ACC112 (cell line): ENCODE data around the gene LMF2.

Source experiments
- H2AFZ ChIP-seq: fragments of 200-600 bp; sonication (generic); one replicate; pipeline ENCODE4 v1.6.0; 2017; ENCODE audit warnings: antibody characterized with exemption, low read length; ENCODE audit not compliant: unreplicated experiment
- H3K27ac ChIP-seq: fragments of 200-600 bp; sonication (generic); 2 replicates; pipeline ENCODE4 v1.5.1; 2014; ENCODE audit warnings: low read depth, mild to moderate bottlenecking, antibody characterized with exemption, low read length, moderate library complexity
- H3K27me3 ChIP-seq: fragments of 200-600 bp; sonication (generic); 2 replicates; pipeline ENCODE4 v1.6.1; 2014; ENCODE audit warnings: mild to moderate bottlenecking, antibody characterized with exemption, low read length, moderate library complexity, mixed read lengths; ENCODE audit not compliant: insufficient read depth
- H3K36me3 ChIP-seq: fragments of 200-600 bp; sonication (generic); 2 replicates; pipeline ENCODE4 v1.6.1; 2016; ENCODE audit warnings: mild to moderate bottlenecking, antibody characterized with exemption, low read length, moderate library complexity, mixed read lengths; ENCODE audit not compliant: insufficient read depth
- H3K4me1 ChIP-seq: fragments of 200-600 bp; sonication (generic); one replicate; pipeline ENCODE4 v1.6.1; 2016; ENCODE audit warnings: low read length, mixed read lengths; ENCODE audit not compliant: insufficient read depth, unreplicated experiment, control insufficient read depth
- H3K4me3 ChIP-seq: fragments of 200-600 bp; sonication (generic); 2 replicates; pipeline ENCODE4 v1.5.1; 2014; ENCODE audit warnings: mild to moderate bottlenecking, low read depth, low read length
- H3K79me2 ChIP-seq: fragments of 200-600 bp; sonication (generic); one replicate; pipeline ENCODE4 v1.6.0; 2016; ENCODE audit warnings: low read length; ENCODE audit not compliant: control insufficient read depth, unreplicated experiment, insufficient read depth

The LMF2 gene

DNA sequence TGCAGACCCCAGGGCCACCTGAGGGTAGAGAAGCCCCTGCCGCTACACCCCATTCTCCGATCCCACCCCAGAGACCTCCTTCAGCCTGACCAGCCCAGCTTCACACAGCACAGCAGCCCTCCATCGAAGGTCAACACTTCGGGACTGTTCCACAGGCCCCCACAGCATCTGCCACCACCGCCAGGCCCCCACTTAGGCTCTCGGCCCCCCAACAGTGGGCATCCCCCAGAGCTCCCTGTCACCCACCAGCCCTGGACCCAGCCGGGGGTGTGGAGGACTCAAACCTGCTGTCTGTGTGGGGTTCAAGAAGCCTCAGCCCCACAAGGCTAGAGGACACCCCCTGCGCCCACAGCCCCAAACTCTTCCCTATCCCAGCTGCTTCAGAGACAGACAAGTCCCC, 38.9 kb downstream of the LMF2 start:
- no peak overlapping the region for H3K4me3 ChIP-seq
- no peaks in the 10 kb centered on the region for H3K36me3 ChIP-seq
- H3K4me1 ChIP-seq, result peaks cover 19% of the 10 kb centered on the region
- peaks cover 37% of the 10 kb centered on the region for H3K79me2 ChIP-seq
- no peak overlapping the region for H2AFZ ChIP-seq
- no peaks in the 10 kb centered on the region for H3K27me3 ChIP-seq
- H3K27ac ChIP-seq, result no peak overlapping the region

DNA sequence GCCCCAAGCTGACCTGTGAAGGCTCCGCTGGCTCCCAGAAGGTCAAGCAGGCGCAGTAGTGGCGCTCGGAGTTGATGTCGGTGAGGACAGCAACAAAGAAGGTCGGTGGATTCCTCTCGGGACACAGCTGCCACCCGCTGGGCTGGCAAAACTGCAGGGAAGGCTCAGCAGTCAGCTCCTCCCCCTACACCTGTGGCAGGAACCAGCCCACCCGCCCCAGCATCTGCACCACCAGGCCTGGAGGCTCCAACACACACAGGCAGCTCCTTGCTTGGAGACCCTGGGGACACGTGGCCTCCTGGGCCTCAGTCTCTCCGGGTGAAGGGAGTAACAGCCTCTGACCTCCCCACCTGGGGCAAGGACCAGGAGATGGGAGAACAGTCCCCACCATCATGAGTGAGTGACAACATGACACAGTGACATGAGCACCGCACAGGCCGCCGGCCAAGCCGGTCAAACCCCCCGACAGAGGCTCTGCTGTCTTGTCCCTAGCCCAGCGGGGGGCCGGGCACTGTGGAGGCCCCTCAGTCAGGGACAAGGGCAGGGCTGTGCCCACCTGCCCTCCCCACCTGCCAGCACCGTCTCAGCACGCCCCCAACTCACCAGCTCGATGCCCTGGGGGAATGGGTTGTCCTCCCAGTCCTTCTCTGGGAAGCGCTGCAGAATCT, 39.6 kb downstream of the LMF2 start:
- no peak overlapping the region for H2AFZ ChIP-seq
- H3K4me1 ChIP-seq, result peaks cover 14% of the 10 kb centered on the region
- H3K27me3 ChIP-seq, result no peaks in the 10 kb centered on the region
- peaks cover 30% of the 10 kb centered on the region for H3K79me2 ChIP-seq
- no peak overlapping the region for H3K4me3 ChIP-seq
- no peak overlapping the region for H3K27ac ChIP-seq
- no peaks in the 10 kb centered on the region for H3K36me3 ChIP-seq

GRCh38 chr22:50467341-50467740, 40.2 kb downstream of the LMF2 start:
- H3K36me3 ChIP-seq, result no peaks in the 10 kb centered on the region
- H3K79me2 ChIP-seq, result peaks cover 24% of the 10 kb centered on the region
- H3K27ac ChIP-seq, result no peak overlapping the region
- H2AFZ ChIP-seq, result no peak overlapping the region
- H3K27me3 ChIP-seq, result no peaks in the 10 kb centered on the region
- peaks cover 14% of the 10 kb centered on the region for H3K4me1 ChIP-seq
- no peak overlapping the region for H3K4me3 ChIP-seq

DNA sequence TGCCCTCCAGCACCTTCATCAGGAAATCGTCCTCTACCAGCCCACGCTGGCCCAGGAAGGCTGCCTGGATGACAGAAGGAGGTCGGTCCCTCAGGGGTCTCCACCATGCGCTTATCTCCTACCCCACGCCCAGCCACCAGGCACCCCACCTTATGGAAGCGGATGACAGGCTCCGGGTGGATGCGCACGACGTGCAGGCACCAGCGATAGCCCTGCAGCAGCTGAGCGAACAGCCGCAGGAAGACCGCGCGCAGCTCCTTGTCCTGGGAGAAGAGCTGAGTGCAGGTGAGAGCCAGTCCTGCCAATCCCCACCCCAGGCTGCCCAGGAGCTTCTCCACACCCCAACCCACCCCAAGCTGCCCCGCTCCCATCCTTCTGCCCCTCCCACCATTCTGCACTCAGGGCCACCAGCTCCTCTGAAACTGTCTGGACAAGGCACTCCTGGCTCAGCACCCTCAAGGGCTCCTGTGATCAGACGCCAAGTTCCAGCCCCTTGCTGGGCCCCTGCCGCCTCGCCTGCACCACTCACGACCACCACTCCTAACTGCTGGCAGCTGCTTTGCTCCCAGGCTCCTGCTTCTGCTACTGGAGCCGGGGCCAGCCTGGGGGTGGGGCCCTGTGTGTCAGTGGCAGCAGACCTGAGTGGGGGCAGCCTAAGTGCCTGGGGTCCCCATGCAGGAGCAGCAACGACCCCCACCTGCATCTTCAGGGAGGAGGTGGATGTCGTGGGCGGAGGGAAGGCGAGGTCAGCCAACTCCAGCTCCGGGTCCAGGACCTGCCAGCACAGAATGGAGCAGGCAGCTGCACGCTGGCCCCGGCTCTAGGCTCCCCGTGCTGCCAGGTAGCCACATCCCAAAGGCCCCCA, 42.2 kb downstream of the LMF2 start:
- H3K27ac ChIP-seq, result no peak overlapping the region
- peaks cover 5% of the 10 kb centered on the region for H3K79me2 ChIP-seq
- no peak overlapping the region for H2AFZ ChIP-seq
- no peaks in the 10 kb centered on the region for H3K36me3 ChIP-seq
- no peaks in the 10 kb centered on the region for H3K27me3 ChIP-seq
- peaks cover 10% of the 10 kb centered on the region for H3K4me1 ChIP-seq
- no peak overlapping the region for H3K4me3 ChIP-seq

DNA sequence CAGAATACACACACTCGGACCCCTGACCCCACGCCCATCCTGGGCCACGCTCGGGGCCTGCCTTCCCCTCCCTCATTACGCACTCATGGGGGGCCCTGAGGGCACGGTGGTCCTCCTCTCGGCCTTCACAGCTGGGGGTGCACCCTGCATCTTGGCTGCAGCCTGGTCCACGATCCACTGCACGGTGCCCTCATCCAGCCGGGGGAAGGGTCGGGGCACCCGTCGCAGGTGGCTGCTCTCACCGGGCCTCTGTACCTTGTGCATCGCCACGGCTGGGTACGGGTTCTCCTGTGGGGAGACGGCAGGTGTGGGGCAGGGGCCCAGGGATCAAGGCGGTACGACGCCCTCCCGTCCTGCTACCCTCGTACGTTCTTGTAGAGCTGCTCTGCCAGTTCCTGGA, 43.1 kb downstream of the LMF2 start:
- H2AFZ ChIP-seq, result no peak overlapping the region
- no peaks in the 10 kb centered on the region for H3K79me2 ChIP-seq
- no peaks in the 10 kb centered on the region for H3K36me3 ChIP-seq
- no peaks in the 10 kb centered on the region for H3K27me3 ChIP-seq
- H3K4me3 ChIP-seq, result no peak overlapping the region
- H3K27ac ChIP-seq, result no peak overlapping the region
- peaks cover 2% of the 10 kb centered on the region for H3K4me1 ChIP-seq

GRCh38 chr22:50463188-50463900, 44.2 kb downstream of the LMF2 start:
- Histone ChIP-seq H2AFZ (no peak overlapping the region), H3K4me3 (no peak overlapping the region), H3K27ac (no peak overlapping the region), H3K27me3 (no peaks in the 10 kb centered on the region), H3K79me2 (no peaks in the 10 kb centered on the region), H3K4me1 (no peaks in the 10 kb centered on the region), H3K36me3 (no peaks in the 10 kb centered on the region)

DNA sequence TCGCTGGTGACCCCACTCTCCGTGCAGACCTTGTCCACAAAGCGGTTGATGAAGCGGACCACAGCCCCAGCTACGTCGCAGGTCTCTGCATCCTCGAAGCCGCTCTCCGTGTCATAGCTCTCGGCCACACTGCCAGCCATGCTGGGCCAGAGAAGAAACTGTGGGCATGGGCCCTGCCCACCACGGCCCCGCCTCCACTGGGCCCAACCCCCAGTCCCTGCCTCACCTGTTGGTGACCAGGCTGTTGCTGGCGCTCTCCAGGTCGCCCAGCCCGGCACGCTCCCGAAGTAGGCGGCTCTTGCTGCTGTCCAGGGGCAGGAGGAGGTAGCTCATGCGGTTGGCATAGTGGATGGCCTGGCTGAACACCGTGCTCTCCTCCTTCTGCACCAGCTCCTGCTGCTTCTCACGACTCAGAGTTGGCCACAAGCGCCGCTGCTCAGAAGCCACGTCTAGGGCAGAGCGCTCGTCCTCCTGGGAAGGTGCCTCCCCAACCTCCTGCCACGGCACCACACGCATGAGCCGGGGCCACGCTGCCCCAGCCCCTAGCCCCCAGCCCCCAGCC, 45.4 kb downstream of the LMF2 start:
- H3K36me3 ChIP-seq, result no peaks in the 10 kb centered on the region
- no peak overlapping the region for H3K27ac ChIP-seq
- H2AFZ ChIP-seq, result no peak overlapping the region
- no peaks in the 10 kb centered on the region for H3K27me3 ChIP-seq
- no peaks in the 10 kb centered on the region for H3K79me2 ChIP-seq
- H3K4me1 ChIP-seq, result no peaks in the 10 kb centered on the region
- no peak overlapping the region for H3K4me3 ChIP-seq

- H3K79me2 ChIP-seq, result no peaks in the 10 kb centered on the region
- no peak overlapping the region for H2AFZ ChIP-seq
- no peak overlapping the region for H3K27ac ChIP-seq
- no peak overlapping the region for H3K4me3 ChIP-seq
- H3K4me1 ChIP-seq, result no peaks in the 10 kb centered on the region
- no peaks in the 10 kb centered on the region for H3K27me3 ChIP-seq
- no peaks in the 10 kb centered on the region for H3K36me3 ChIP-seq
Measured at GRCh38 chr22:50461536-50461935, 46.0 kb downstream of the LMF2 start.

DNA sequence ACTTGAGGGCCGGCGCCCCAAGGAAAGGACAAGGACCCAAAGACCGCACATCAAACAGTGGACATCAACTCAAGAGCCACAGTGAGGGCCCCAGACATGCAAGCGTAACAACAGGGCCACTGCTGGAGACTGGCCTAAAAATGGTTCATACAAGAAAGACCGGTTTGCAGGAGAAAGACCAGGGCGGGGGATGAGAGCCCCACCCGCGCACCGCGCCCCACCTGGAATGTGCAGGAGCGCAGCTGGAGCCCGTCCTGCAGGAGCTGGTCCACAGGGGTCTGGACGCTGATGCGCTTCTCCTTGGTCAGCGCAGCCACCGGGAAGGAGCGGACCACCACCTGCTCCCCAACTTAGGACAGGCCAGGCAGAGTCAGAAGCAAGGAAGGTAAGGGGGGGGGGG, 46.6 kb downstream of the LMF2 start:
- Histone ChIP-seq H2AFZ (no peak overlapping the region), H3K4me1 (no peaks in the 10 kb centered on the region), H3K4me3 (no peak overlapping the region), H3K27ac (no peak overlapping the region), H3K27me3 (no peaks in the 10 kb centered on the region), H3K79me2 (no peaks in the 10 kb centered on the region), H3K36me3 (no peaks in the 10 kb centered on the region)

DNA sequence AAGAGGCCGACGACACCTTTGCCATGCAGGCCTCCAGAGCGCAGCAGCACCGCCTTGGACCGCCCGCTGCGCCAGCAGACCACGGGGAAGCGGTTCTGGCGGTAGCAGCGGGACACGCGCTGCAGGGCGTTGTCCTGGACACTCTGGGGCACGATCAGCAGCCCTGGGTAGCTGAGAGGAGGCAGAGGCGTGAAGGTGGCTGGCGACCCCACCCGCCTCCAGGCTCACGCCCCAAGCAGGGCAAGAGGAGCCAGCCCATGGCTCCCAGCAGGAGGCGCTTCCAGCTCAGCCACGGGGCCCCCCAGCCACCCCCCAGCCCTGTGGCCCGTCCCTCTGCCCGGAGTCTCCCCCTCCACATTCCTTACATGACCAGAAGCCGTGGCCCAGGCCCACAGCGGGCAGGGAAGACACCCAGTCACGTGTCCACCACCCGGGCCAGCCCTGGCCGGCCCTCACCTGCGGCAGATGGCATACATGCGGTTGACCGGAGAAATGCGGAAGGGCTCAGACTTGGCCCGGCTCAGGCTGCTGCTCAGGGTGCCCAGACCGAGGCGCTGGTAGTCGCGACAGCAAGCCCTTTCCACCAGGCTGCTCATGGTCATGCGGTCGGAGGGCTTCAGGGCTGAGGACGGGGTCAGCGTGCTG, 47.9 kb downstream of the LMF2 start:
- Histone ChIP-seq H3K4me1 (no peaks in the 10 kb centered on the region), H3K36me3 (no peaks in the 10 kb centered on the region), H3K4me3 (no peak overlapping the region), H2AFZ (no peak overlapping the region), H3K27ac (no peak overlapping the region), H3K27me3 (no peaks in the 10 kb centered on the region), H3K79me2 (no peaks in the 10 kb centered on the region)
